ENCODE measurements around the gene VPS39. TPM values are rescaled to one million over a fixed set of nuclear protein-coding genes. Genes with fewer than 3 reads are reported as not detected.

The VPS39 gene
- total and polyA plus RNA-seq, 2 of the 13 experiments (the other 11 are each of a cell fraction or from before 2014, with no cell fraction given): 22.9 to 32.0 TPM

DNA sequence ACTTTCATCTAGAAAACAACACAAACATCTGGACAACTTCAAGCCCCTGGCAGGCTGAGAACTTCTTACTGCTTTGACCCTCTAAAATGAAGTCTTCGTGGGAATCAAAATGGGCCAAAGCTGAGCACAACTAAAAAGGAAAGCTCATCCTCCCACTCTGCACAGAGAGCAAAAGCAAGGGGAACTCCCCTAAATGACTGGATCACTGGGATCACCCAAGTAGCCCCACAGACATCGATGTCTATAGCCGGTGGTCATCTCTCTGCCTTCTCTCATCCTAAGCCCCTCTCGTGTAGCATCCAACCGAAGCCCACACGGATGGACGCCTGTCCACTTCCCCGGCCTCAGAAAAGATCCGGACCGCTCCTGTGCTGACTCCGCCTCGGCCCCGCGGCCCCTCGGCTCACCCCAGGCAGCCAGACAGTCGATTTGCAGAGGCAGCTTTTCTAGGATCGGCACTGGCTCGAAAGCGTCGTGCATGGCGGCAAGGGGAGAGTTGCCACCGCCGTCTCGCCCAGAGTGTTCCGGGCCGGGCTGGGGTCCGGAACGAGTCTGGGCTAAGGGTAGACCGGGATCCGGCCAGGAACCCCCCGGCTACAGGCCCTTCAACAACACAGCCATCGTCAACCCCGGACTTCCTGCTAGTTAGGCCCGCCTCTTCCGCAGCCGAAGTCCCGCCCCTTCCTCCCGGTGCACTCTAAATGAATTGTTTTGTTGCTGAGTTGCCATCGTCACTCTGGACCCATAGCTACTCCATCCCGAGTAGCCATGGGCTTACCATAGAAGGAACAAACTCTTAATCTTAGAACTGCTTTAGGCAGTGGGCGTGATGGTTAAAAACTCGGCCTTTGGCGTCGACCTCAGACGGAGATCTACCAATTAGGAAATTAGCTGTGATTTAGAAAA lies at the start of gene VPS39 (continued):
- TF ChIP-seq ZNF879 (CRISPR knock-in tag; IDR thresholded peaks at IDR 0.05): no peak
- 0 out of 2 replicates have a peak, but pooled peaks have one; percentile 31 for TF ChIP-seq SMAD1 (CRISPR knock-in tag; IDR thresholded peaks at IDR 0.05; ENCODE audit: borderline replicate concordance, low read depth)
- TF ChIP-seq ZNF317 (CRISPR knock-in tag; IDR thresholded peaks at IDR 0.05): peak; percentile 98
- TF ChIP-seq, protein P1, sequence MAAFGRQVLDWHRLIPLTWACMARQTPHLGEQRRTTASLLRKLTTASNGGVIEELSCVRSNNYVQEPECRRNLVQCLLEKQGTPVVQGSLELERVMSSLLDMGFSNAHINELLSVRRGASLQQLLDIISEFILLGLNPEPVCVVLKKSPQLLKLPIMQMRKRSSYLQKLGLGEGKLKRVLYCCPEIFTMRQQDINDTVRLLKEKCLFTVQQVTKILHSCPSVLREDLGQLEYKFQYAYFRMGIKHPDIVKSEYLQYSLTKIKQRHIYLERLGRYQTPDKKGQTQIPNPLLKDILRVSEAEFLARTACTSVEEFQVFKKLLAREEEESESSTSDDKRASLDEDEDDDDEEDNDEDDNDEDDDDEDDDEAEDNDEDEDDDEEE (CRISPR knock-in tag; IDR thresholded peaks at IDR 0.05): 0 out of 2 replicates have a peak, but pooled peaks have one; percentile 29
- peak; percentile 79; the same call in 1 of the 2 replicates for TF ChIP-seq ZNF768 (CRISPR knock-in tag; IDR thresholded peaks at IDR 0.05)
- TF ChIP-seq ZMYM4 (CRISPR knock-in tag; IDR thresholded peaks at IDR 0.05): peak; percentile 87
- TF ChIP-seq ZNF333 (CRISPR knock-in tag; IDR thresholded peaks at IDR 0.05; ENCODE audit: borderline replicate concordance): peak; percentile 86
- TF ChIP-seq HOXA7 (CRISPR knock-in tag; IDR thresholded peaks at IDR 0.05): no peak
- TF ChIP-seq, protein P2, sequence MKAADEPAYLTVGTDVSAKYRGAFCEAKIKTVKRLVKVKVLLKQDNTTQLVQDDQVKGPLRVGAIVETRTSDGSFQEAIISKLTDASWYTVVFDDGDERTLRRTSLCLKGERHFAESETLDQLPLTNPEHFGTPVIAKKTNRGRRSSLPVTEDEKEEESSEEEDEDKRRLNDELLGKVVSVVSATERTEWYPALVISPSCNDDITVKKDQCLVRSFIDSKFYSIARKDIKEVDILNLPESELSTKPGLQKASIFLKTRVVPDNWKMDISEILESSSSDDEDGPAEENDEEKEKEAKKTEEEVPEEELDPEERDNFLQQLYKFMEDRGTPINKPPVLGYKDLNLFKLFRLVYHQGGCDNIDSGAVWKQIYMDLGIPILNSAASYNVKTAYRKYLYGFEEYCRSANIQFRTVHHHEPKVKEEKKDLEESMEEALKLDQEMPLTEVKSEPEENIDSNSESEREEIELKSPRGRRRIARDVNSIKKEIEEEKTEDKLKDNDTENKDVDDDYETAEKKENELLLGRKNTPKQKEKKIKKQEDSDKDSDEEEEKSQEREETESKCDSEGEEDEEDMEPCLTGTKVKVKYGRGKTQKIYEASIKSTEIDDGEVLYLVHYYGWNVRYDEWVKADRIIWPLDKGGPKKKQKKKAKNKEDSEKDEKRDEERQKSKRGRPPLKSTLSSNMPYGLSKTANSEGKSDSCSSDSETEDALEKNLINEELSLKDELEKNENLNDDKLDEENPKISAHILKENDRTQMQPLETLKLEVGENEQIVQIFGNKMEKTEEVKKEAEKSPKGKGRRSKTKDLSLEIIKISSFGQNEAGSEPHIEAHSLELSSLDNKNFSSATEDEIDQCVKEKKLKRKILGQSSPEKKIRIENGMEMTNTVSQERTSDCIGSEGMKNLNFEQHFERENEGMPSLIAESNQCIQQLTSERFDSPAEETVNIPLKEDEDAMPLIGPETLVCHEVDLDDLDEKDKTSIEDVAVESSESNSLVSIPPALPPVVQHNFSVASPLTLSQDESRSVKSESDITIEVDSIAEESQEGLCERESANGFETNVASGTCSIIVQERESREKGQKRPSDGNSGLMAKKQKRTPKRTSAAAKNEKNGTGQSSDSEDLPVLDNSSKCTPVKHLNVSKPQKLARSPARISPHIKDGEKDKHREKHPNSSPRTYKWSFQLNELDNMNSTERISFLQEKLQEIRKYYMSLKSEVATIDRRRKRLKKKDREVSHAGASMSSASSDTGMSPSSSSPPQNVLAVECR (CRISPR knock-in tag; IDR thresholded peaks at IDR 0.05; ENCODE audit: borderline replicate concordance): peak; percentile 90
- peak; percentile 76; the same call in 1 of the 2 replicates for TF ChIP-seq FOXK1 (CRISPR knock-in tag; IDR thresholded peaks at IDR 0.05; ENCODE audit: borderline replicate concordance, low read depth)
- peak; percentile 93; the same call in 1 of the 2 replicates for TF ChIP-seq ZFX (CRISPR knock-in tag; IDR thresholded peaks at IDR 0.05; ENCODE audit: low read depth)
- TF ChIP-seq AGO1 (IDR thresholded peaks at IDR 0.05; ENCODE audit: low read depth, low read length, poor library complexity, severe bottlenecking): peak; percentile 67
- no peak for TF ChIP-seq ZMYM3 (CRISPR knock-in tag; IDR thresholded peaks at IDR 0.05)
- TF ChIP-seq ELF3 (CRISPR knock-in tag; IDR thresholded peaks at IDR 0.05): peak; percentile 53; the same call in 1 of the 2 replicates
- TF ChIP-seq, protein P3, sequence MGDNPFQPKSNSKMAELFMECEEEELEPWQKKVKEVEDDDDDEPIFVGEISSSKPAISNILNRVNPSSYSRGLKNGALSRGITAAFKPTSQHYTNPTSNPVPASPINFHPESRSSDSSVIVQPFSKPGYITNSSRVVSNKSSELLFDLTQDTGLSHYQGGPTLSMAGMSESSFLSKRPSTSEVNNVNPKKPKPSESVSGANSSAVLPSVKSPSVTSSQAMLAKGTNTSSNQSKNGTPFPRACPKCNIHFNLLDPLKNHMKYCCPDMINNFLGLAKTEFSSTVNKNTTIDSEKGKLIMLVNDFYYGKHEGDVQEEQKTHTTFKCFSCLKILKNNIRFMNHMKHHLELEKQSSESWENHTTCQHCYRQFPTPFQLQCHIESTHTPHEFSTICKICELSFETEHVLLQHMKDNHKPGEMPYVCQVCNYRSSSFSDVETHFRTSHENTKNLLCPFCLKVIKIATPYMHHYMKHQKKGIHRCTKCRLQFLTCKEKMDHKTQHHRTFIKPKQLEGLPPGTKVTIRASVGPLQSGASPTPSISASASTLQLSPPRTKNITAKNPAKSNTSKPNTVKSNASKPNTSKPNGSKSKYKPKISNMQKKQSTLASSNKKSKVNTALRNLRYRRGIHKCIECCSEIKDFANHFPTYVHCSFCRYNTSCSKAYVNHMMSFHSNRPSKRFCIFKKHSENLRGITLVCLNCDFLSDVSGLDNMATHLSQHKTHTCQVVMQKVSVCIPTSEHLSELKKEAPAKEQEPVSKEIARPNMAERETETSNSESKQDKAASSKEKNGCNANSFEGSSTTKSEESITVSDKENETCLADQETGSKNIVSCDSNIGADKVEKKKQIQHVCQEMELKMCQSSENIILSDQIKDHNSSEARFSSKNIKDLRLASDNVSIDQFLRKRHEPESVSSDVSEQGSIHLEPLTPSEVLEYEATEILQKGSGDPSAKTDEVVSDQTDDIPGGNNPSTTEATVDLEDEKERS (CRISPR knock-in tag; IDR thresholded peaks at IDR 0.05): no peak
- 0 out of 2 replicates have a peak, but pooled peaks have one; percentile 14 for TF ChIP-seq ZSCAN21 (CRISPR knock-in tag; IDR thresholded peaks at IDR 0.05; ENCODE audit: borderline replicate concordance)
- TF ChIP-seq, protein P4, sequence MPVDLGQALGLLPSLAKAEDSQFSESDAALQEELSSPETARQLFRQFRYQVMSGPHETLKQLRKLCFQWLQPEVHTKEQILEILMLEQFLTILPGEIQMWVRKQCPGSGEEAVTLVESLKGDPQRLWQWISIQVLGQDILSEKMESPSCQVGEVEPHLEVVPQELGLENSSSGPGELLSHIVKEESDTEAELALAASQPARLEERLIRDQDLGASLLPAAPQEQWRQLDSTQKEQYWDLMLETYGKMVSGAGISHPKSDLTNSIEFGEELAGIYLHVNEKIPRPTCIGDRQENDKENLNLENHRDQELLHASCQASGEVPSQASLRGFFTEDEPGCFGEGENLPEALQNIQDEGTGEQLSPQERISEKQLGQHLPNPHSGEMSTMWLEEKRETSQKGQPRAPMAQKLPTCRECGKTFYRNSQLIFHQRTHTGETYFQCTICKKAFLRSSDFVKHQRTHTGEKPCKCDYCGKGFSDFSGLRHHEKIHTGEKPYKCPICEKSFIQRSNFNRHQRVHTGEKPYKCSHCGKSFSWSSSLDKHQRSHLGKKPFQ (CRISPR knock-in tag; IDR thresholded peaks at IDR 0.05; ENCODE audit: insufficient replicate concordance): no peak

All from HepG2 (cell line).